ENCODE data around the gene ELL2.
"Not testable (repeated sequence)": the region's sequence is repeated elsewhere in the genome, so short reads cannot be mapped to it uniquely, and the experiment has no call there.

The ELL2 gene

GRCh38 chr5:95880081-95880926, 81.3 kb downstream of the ELL2 start:
- no peak for DNase-seq (ENCODE audit: low spot score)

- no peak for DNase-seq (ENCODE audit: low spot score)
Measured at GRCh38 chr5:95879661-95880060, 82.0 kb downstream of the ELL2 start.

- DNase-seq (ENCODE audit: low spot score) = no peak
Measured at GRCh38 chr5:95878417-95879323, 83.0 kb downstream of the ELL2 start.

- no peak for DNase-seq (ENCODE audit: low spot score)
Measured at GRCh38 chr5:95876782-95877181, 84.9 kb downstream of the ELL2 start.

- DNase-seq (ENCODE audit: low spot score) = no peak
Measured at GRCh38 chr5:95874246-95874645, 87.4 kb downstream of the ELL2 start.

- no peak for DNase-seq (ENCODE audit: low spot score)
Measured at GRCh38 chr5:95873351-95873750, 88.3 kb downstream of the ELL2 start.

GRCh38 chr5:95872346-95873268, 89.0 kb downstream of the ELL2 start:
- no peak for DNase-seq (ENCODE audit: low spot score)

GRCh38 chr5:95871146-95871806, 90.4 kb downstream of the ELL2 start:
- DNase-seq (ENCODE audit: low spot score) = no peak

GRCh38 chr5:95870105-95870672, 91.5 kb downstream of the ELL2 start:
- no peak for DNase-seq (ENCODE audit: low spot score)

- DNase-seq (ENCODE audit: low spot score) = not testable (repeated sequence)
Measured at GRCh38 chr5:95869173-95869855, 92.3 kb downstream of the ELL2 start.

GRCh38 chr5:95868136-95868535, 93.5 kb downstream of the ELL2 start:
- DNase-seq (ENCODE audit: low spot score) = no peak

GRCh38 chr5:95866435-95867040, 95.1 kb downstream of the ELL2 start:
- DNase-seq (ENCODE audit: low spot score) = no peak

GRCh38 chr5:95864944-95865504, 96.6 kb downstream of the ELL2 start:
- DNase-seq (ENCODE audit: low spot score) = no peak

GRCh38 chr5:95864456-95864855, 97.2 kb downstream of the ELL2 start:
- no peak for DNase-seq (ENCODE audit: low spot score)

- no peak for DNase-seq (ENCODE audit: low spot score)
Measured at GRCh38 chr5:95863383-95863757, 98.3 kb downstream of the ELL2 start.

- no peak for DNase-seq (ENCODE audit: low spot score)
Measured at GRCh38 chr5:95862671-95863382, 98.8 kb downstream of the ELL2 start.

GRCh38 chr5:95861864-95862561, 99.6 kb downstream of the ELL2 start:
- DNase-seq (ENCODE audit: low spot score) = no peak

GRCh38 chr5:95861221-95861863, 100.3 kb downstream of the ELL2 start:
- peak; percentile 77 for DNase-seq (ENCODE audit: low spot score)

Measured in AG08396 (cell line).